ENCODE measurements around the gene WBP1L.
"Not testable (repeated sequence)": the region's sequence is repeated elsewhere in the genome, so short reads cannot be mapped to it uniquely, and the experiment has no call there.

WBP1L gene

GRCh38 chr10:102758240-102758932 is 14.6 kb downstream of the WBP1L start:
- DNase-seq (ENCODE audit: low read depth in 4 of 4, low spot score in 1 of 4): no peak

- DNase-seq (ENCODE audit: low read depth in 4 of 4, low spot score in 1 of 4): not testable (repeated sequence)
Measured at GRCh38 chr10:102758933-102759262, 15.2 kb downstream of the WBP1L start.

GRCh38 chr10:102759497-102760210 is 15.9 kb downstream of the WBP1L start:
- no peak for DNase-seq (ENCODE audit: low read depth in 4 of 4, low spot score in 1 of 4)

GRCh38 chr10:102761981-102762380 is 18.2 kb downstream of the WBP1L start:
- DNase-seq (ENCODE audit: low read depth in 4 of 4, low spot score in 1 of 4): no peak

- DNase-seq (ENCODE audit: low read depth in 4 of 4, low spot score in 1 of 4): no peak
Measured at GRCh38 chr10:102762401-102763015, 18.8 kb downstream of the WBP1L start.

- DNase-seq (ENCODE audit: low read depth in 4 of 4, low spot score in 1 of 4): no peak
Measured at GRCh38 chr10:102763037-102763607, 19.4 kb downstream of the WBP1L start.

GRCh38 chr10:102764470-102765161 is 20.9 kb downstream of the WBP1L start:
- DNase-seq (ENCODE audit: low read depth in 4 of 4, low spot score in 1 of 4): no peak

GRCh38 chr10:102765336-102765735 is 21.6 kb downstream of the WBP1L start:
- DNase-seq (ENCODE audit: low read depth in 4 of 4, low spot score in 1 of 4): no peak

- DNase-seq (ENCODE audit: low read depth in 4 of 4, low spot score in 1 of 4): no peak
Measured at GRCh38 chr10:102767428-102768160, 23.8 kb downstream of the WBP1L start.

- no peak for DNase-seq (ENCODE audit: low read depth in 4 of 4, low spot score in 1 of 4)
Measured at GRCh38 chr10:102769375-102770107, 25.8 kb downstream of the WBP1L start.

GRCh38 chr10:102770108-102770482 is 26.3 kb downstream of the WBP1L start:
- DNase-seq (ENCODE audit: low read depth in 4 of 4, low spot score in 1 of 4): no peak

DNA sequence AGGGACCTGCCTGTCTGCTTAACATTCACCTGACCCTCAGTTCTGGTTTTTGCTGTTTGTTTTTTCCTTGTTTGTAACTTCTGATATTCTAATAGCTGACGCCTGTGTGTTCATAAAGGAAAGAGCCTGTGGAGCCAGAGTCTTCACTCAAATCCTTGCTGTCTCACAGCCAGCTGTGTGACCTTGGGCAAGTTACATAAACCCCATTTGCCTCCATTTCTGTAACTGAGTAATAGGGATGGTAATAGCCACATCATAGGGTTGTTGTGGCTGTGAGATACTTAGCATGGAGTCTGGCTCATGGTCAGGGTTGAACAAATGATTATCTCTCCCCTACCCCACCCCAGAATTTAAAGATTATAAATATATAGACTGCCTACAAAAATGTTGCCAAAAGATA is 27.0 kb downstream of the WBP1L start:
- DNase-seq (ENCODE audit: low read depth in 4 of 4, low spot score in 1 of 4): no peak

DNA sequence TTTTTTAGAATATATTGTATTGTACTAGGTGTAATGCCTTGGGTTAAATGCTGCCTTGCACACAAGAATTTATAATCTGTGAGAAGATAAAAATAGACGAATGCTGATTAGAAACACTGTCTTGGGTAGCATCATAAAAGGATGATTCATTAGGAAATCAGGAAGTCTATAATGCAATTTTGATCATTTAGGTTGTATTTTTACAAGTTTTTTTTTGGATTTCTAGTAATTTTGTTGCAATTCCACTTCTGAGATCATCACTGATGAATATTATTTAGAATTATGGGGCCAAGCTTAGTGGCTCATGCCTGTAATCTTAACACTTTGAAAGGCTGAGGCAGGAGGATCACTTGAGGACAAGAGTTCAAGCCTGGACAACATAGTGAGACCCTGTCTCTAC is 29.6 kb downstream of the WBP1L start:
- DNase-seq (ENCODE audit: low read depth in 4 of 4, low spot score in 1 of 4): no peak

DNA sequence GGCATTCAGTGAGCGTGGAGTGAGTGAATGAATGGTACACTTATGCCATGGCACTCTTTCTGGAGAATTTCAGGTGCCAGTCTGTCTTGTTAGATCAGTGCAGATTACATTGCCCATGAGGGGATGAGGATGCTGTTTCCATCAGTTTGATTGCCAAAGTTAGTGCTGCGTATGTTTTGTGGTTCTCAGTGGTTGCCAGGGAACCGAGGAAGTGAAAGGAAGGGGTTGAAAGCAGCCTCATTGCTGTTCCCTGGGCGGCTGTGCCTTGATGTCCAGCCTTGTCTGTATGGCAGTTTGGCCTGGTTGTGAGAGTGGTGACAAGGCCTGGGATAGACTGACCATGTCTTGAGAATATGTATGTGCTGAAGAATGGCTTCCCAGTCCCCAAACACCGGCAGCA is 30.2 kb downstream of the WBP1L start:
- DNase-seq (ENCODE audit: low read depth in 4 of 4, low spot score in 1 of 4): no peak

DNA sequence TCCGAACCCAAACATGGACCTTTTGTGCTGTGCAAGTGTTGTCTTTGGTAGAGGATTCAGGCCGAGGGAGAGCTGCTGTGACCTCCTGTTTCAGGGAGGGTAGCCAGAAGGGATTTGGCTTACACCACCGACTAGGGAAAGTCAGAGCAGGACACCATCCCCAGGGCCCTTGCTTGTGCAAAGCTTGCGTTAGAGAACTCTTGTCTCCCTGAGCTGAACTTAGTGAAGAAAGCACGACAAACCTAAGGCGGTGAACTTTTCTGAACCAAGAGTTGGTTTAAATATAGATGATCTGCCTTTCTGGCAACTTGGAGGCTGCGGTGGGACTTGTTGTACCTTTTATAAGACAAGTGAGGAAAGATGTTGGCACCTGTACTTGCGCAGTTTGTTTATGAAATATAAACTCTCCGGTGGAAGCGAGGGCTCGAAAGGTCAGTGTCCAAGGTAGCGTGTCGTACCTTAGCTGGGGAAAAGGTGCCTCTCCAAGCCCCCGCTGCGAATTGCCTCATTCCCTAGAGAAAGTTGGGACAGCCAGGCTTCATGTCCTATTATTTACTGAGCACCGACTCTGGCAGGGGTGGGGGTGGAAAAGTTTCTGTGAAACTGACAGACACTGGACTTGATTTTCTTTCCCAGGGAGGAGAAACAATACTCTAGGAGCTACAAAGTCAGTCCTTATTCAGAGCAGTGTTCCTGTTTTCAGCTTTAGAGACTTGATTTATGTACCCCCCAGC is 31.6 kb downstream of the WBP1L start:
- DNase-seq (ENCODE audit: low read depth in 4 of 4, low spot score in 1 of 4): no peak

DNA sequence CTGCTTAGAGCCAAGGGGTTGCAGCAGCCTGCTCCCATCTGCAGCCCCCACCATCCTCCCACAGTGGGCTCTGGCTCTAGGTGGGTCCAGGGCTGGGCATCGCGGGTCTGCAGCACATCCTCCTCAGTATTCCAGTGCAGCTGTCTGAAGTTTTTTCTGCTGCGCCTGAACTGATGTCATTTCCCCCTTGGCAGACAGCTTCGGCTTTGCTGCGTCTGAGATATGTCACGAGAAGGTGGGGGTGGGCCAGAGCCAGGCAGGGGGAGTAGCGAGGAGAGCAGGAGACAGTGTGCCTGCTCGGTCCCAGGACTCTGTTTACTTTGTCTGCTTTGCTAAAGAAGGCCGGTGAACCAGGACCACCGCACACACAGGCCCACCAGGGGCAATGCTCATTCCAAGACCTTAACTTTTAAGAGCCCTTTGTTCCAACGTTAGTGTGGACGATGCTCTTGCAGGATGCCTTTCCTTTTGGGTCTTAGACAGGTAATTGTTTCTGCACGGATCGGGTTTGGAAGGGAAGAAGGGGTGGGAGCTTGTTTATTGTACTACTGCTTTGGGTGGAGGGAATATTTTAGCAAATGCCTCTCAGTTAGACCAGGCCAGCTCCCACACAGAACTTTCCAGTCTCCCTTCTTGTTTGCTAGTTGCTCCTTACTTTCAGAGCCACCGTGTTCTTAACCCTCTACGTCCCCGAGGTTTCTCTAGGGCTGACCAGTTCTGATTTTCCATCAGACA is 32.4 kb downstream of the WBP1L start:
- DNase-seq (ENCODE audit: low read depth in 4 of 4, low spot score in 1 of 4): no peak

DNA sequence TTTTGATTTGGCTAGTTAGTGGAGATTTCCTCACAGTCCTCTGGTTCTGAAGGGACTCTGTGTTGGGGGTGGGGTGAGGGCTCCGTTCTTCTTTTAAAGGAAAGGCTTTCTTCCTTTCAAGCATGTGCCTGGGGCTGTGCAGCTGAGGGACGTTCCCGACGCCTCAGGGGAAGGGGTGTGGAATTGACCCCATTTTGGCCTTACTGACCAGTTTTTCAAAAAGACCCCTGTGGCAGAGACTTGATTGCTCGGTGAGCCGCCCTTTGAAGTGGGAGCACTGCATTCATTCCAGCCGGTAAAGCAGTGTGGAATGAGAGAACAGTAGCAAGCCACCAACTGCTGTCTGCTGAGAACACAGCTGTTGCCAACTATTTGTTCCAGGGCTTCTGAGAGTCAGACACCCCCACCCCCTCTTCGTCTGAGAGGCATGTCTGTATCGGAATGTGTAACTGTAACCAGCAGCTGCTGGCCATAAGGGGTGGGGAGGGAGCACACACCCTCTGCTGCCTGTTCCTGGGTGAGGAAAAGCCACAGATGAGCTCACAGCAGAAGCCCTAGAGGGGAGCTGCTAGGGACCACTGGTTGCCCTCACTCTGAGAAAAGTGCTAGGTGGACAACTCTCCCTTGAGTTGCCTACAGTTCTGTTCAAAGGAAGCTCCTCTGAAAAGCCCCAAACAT is 33.2 kb downstream of the WBP1L start:
- DNase-seq (ENCODE audit: low read depth in 4 of 4, low spot score in 1 of 4): no peak

GRCh38 chr10:102777711-102778453 is 34.1 kb downstream of the WBP1L start:
- no peak for DNase-seq (ENCODE audit: low read depth in 4 of 4, low spot score in 1 of 4)

Data from stimulated activated CD4-positive, alpha-beta T cell treated with anti-CD3 and anti-CD28 coated beads, Interleukin-1b, Interleukin-23, amount 100 ng/mL, for 24 hours (primary cell).